IMR-90 (cell line): ENCODE measurements around the gene RBPJ. TPM values are rescaled to one million over a fixed set of nuclear protein-coding genes. Genes with fewer than 3 reads are reported as not detected.
A peak's percentile ranks its signal among the peaks of the same experiment; 100 is the strongest.

ENCODE experiments used
- ATAC-seq: fragments of 200-7000 bp; cut with Tn5 transposase; 2 replicates; pipeline ENCODE4 v1.9.1; 2020; ENCODE audit warnings: low read depth, mild to moderate bottlenecking, moderate library complexity
- BruUV-seq: library from RNA; stranded (reverse); fragments of 400-500 nt; replicated peaks from 2 replicates; lab custom pipeline; 2021; lab: Mats Ljungman, UMichigan
- CTCF ChIA-PET: fragments of 300-600 bp; formaldehyde crosslinking; extraction: SDS; loops from one replicate; lab custom pipeline; 2021; ENCODE audit warnings: antibody characterized with exemption; lab: Yijun Ruan, JAX
- POLR2A ChIA-PET: fragments of 300-600 bp; sonication (Branson Sonifier 250); formaldehyde crosslinking; loops from one replicate; lab custom pipeline; 2022; ENCODE audit warnings: antibody characterized with exemption; ENCODE audit not compliant: unreplicated experiment; lab: Charles Lee
- DNase-seq: peaks from one replicate; pipeline ENCODE4 v3.0.0; 2013
- H2AFZ ChIP-seq: replicated peaks from 2 replicates; pipeline ENCODE3; 2013; ENCODE audit warnings: low read length, mild to moderate bottlenecking; ENCODE audit not compliant: poor library complexity
- H2AK5ac ChIP-seq: 2 replicates; pipeline ENCODE4 v1.6.1; 2013; ENCODE audit warnings: low read depth, low read length, inconsistent platforms
- H2AK9ac ChIP-seq: replicated peaks from 2 replicates; pipeline ENCODE3; 2013; ENCODE audit warnings: mild to moderate bottlenecking, low read depth, low read length, moderate library complexity; ENCODE audit not compliant: poor library complexity
- H2BK120ac ChIP-seq: 2 replicates; pipeline ENCODE4 v1.6.1; 2013; ENCODE audit warnings: low read depth, low read length, inconsistent platforms
- H2BK15ac ChIP-seq: 3 replicates; pipeline ENCODE4 v1.6.1; 2013; ENCODE audit warnings: low read depth, low read length, inconsistent platforms
- H2BK20ac ChIP-seq: 2 replicates; pipeline ENCODE4 v1.6.1; 2013; ENCODE audit warnings: low read depth, mild to moderate bottlenecking, inconsistent platforms, low read length, moderate library complexity
- H2BK5ac ChIP-seq: 2 replicates; pipeline ENCODE4 v1.6.1; 2013; ENCODE audit warnings: mild to moderate bottlenecking, low read depth, low read length, inconsistent platforms; ENCODE audit not compliant: poor library complexity, severe bottlenecking
- H3K14ac ChIP-seq: replicated peaks from 2 replicates; pipeline ENCODE4 v1.6.1; 2013; ENCODE audit warnings: low read depth, low read length, inconsistent platforms
- H3K18ac ChIP-seq: 2 replicates; pipeline ENCODE4 v1.6.1; 2013; ENCODE audit warnings: low read depth, low read length, control low read depth
- H3K23ac ChIP-seq: 2 replicates; pipeline ENCODE4 v1.6.1; 2013; ENCODE audit warnings: low read depth, low read length, inconsistent platforms
- H3K27ac ChIP-seq: 2 replicates; pipeline ENCODE4 v1.5.1; 2013; ENCODE audit warnings: mild to moderate bottlenecking, control low read depth, low read length; ENCODE audit not compliant: insufficient read depth
- H3K27me3 ChIP-seq: 2 replicates; pipeline ENCODE4 v1.6.1; 2013; ENCODE audit warnings: low read length; ENCODE audit not compliant: control insufficient read depth, insufficient read depth
- H3K36me3 ChIP-seq: 2 replicates; pipeline ENCODE4 v1.6.1; 2013; ENCODE audit warnings: low read length, mixed read lengths; ENCODE audit not compliant: control insufficient read depth, insufficient read depth
- H3K4ac ChIP-seq: 2 replicates; pipeline ENCODE4 v1.6.1; 2013; ENCODE audit warnings: low read depth, low read length, inconsistent platforms
- H3K4me1 ChIP-seq: 2 replicates; pipeline ENCODE4 v1.6.1; 2013; ENCODE audit warnings: low read length, mixed read lengths; ENCODE audit not compliant: control insufficient read depth, insufficient read depth
- H3K4me2 ChIP-seq: 2 replicates; pipeline ENCODE4 v1.6.1; 2013; ENCODE audit warnings: low read depth, mild to moderate bottlenecking, control low read depth, low read length, moderate library complexity
- H3K4me3 ChIP-seq: 2 replicates; pipeline ENCODE4 v1.5.1; 2013; ENCODE audit warnings: low read depth, mild to moderate bottlenecking, control low read depth, low read length, moderate library complexity; ENCODE audit not compliant: insufficient read depth
- H3K56ac ChIP-seq: 2 replicates; pipeline ENCODE4 v1.6.1; 2013; ENCODE audit warnings: low read length, inconsistent platforms; ENCODE audit not compliant: insufficient read depth; ENCODE audit errors: extremely low read depth
- H3K79me1 ChIP-seq, 2 experiments: 2 replicates each; pipeline ENCODE4 v1.6.1; 2013; ENCODE audit warnings: low read length in 2 of 2, inconsistent platforms in 1 of 2, low read depth in 1 of 2
- H3K9ac ChIP-seq: 2 replicates; pipeline ENCODE4 v1.6.1; 2013; ENCODE audit warnings: low read depth, low read length, control low read depth
- H3K9me1 ChIP-seq: 2 replicates; pipeline ENCODE4 v1.6.1; 2013; ENCODE audit warnings: low read length, inconsistent platforms; ENCODE audit not compliant: insufficient read depth
- H3K9me3 ChIP-seq: 2 replicates; pipeline ENCODE4 v1.6.1; 2013; ENCODE audit warnings: low read length; ENCODE audit not compliant: control insufficient read depth, insufficient read depth
- H4K20me1 ChIP-seq: 2 replicates; pipeline ENCODE4 v1.6.1; 2013; ENCODE audit warnings: low read length, inconsistent platforms; ENCODE audit not compliant: insufficient read depth
- H4K5ac ChIP-seq: 2 replicates; pipeline ENCODE4 v1.6.1; 2013; ENCODE audit warnings: mild to moderate bottlenecking, low read depth, low read length, control low read depth
- H4K8ac ChIP-seq, 2 experiments: 2 replicates each; pipeline ENCODE4 v1.6.1; 2013; ENCODE audit warnings: low read depth in 2 of 2, low read length in 2 of 2, control low read depth in 1 of 2, inconsistent platforms in 1 of 2
- H4K91ac ChIP-seq: 2 replicates; pipeline ENCODE4 v1.6.1; 2013; ENCODE audit warnings: low read depth, low read length, inconsistent platforms; ENCODE audit not compliant: insufficient read depth
- BHLHE40 ChIP-seq: fragments of 150-350 bp; IDR thresholded peaks from 2 replicates; pipeline ENCODE4 v1.6.1; 2016; ENCODE audit warnings: mild to moderate bottlenecking, low read depth, low read length
- CEBPB ChIP-seq: IDR thresholded peaks from 2 replicates; pipeline ENCODE4 v1.6.1; 2012; ENCODE audit warnings: low read depth, low read length, improper control_type of control experiment
- FOS ChIP-seq: fragments of 150-350 bp; IDR thresholded peaks from 2 replicates; pipeline ENCODE4 v1.6.1; 2016; ENCODE audit warnings: low read depth, low read length
- MAFK ChIP-seq: IDR thresholded peaks from 2 replicates; pipeline ENCODE4 v1.6.1; 2012; ENCODE audit warnings: low read depth, low read length, improper control_type of control experiment
- MXI1 ChIP-seq: IDR thresholded peaks from 2 replicates; pipeline ENCODE4 v1.6.1; 2012; ENCODE audit warnings: low read depth, mild to moderate bottlenecking, low read length, moderate library complexity, borderline replicate concordance
- NFE2L2 ChIP-seq: fragments of 150-350 bp; IDR thresholded peaks from 2 replicates; pipeline ENCODE4 v1.6.1; 2016; ENCODE audit warnings: low read depth, mild to moderate bottlenecking, low read length
- POLR2A ChIP-seq: IDR thresholded peaks from 2 replicates; pipeline ENCODE4 v1.6.1; 2012; ENCODE audit warnings: mild to moderate bottlenecking, low read depth, low read length
- RAD21 ChIP-seq: IDR thresholded peaks from 2 replicates; pipeline ENCODE4 v1.6.1; 2012; ENCODE audit warnings: low read length, improper control_type of control experiment
- RCOR1 ChIP-seq: IDR thresholded peaks from 2 replicates; pipeline ENCODE4 v1.6.1; 2012; ENCODE audit warnings: mild to moderate bottlenecking, low read length, improper control_type of control experiment; ENCODE audit not compliant: insufficient replicate concordance
- RFX5 ChIP-seq: IDR thresholded peaks from 2 replicates; pipeline ENCODE4 v1.8.0; 2012; ENCODE audit warnings: low read depth, mild to moderate bottlenecking, low read length, moderate library complexity
- SMC3 ChIP-seq: fragments of 150-350 bp; IDR thresholded peaks from 2 replicates; pipeline ENCODE4 v1.6.1; 2016; ENCODE audit warnings: low read depth, mild to moderate bottlenecking, antibody characterized with exemption, low read length, moderate library complexity
- dilution Hi-C: fragments of 300-500 bp; cut with HindIII; formaldehyde crosslinking; loops from one replicate; pipeline ENCODE4 v1.14.3; 2018; ENCODE audit warnings: low sequenced_read_pairs; ENCODE audit not compliant: unreplicated experiment
- in situ Hi-C: fragments of 300-500 bp; cut with MboI; formaldehyde crosslinking; loops from 3 replicates; pipeline ENCODE4 v1.14.3; 2019; ENCODE audit warnings: low sequenced_read_pairs, inconsistent platforms, mixed read lengths
- intact Hi-C: fragments of 100-400 bp; cut with micrococcal nuclease; formaldehyde crosslinking; loops from 2 replicates; pipeline ENCODE4 v1.10.0; 2022
- polyA plus RNA-seq, 3 experiments: library from polyadenylated mRNA; depleted of rRNA; stranded (reverse); fragments of >200 nt; gene quantifications; 2 replicates each; pipeline ENCODE4 v1.2.3, GENCODE V29; 2012; ENCODE audit warnings: low replicate concordance in 1 of 3
- total RNA-seq: library from RNA; depleted of rRNA; stranded (reverse); fragments of >200 nt; gene quantifications from 2 replicates; pipeline ENCODE4 v1.2.3, GENCODE V29; 2012
- TF ChIP-seq, protein P1 (sequence below): fragments of 150-350 bp; IDR thresholded peaks from 2 replicates; pipeline ENCODE4 v1.6.1; 2017; ENCODE audit warnings: mild to moderate bottlenecking, antibody characterized with exemption, low read length, low read depth
- TF ChIP-seq, protein P2 (sequence below): fragments of 150-350 bp; IDR thresholded peaks from 2 replicates; pipeline ENCODE4 v1.6.1; 2016; ENCODE audit warnings: low read depth, mild to moderate bottlenecking, low read length, moderate library complexity, borderline replicate concordance
- TF ChIP-seq, protein P3 (sequence below): conservative IDR thresholded peaks from 2 replicates; pipeline ENCODE4 v1.5.1; 2012; ENCODE audit warnings: mild to moderate bottlenecking, low read depth, low read length, improper control_type of control experiment

The RBPJ gene
- total and polyA plus RNA-seq, 2 of the 4 experiments (the other 2 are of a cell fraction) = 50.3 to 148 TPM

DNA sequence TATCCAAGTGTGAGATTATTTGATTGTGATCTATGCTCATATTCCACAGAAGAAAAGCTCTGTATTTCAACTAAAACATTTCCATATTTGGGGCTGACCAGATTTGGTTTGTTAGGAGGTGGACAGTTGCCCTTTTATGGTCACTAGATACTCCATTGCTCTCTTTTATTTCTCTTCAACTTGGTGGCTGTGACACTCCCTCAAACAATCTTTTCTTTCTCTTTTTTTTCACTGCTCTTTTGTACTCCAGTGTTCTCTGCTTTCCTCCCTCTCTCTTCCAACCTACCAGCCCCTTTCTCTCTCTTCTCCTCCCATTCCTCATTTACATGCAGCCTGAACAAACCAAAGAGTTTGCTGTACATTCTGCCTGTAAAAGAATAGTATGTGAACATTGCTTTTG is 48.8 kb downstream of the RBPJ start:
- Histone ChIP-seq H3K4me2 (peak overlapping the region; percentile 22; the same call in 1 of the 2 replicates), H3K36me3 (peaks cover 8% of the 10 kb centered on the region; the same call in 1 of the 2 replicates), H2AFZ (no peak overlapping the region), H3K4me1 (peaks cover 23% of the 10 kb centered on the region), H3K4ac (peak overlapping the region; percentile 81), H3K27me3 (no peaks in the 10 kb centered on the region), H3K56ac (peak overlapping the region; percentile 32; the same call in 1 of the 2 replicates), H2BK120ac (peak overlapping the region; percentile 83), H2AK9ac (no peak overlapping the region), H4K91ac (peak overlapping the region; percentile 76), H4K5ac (peak overlapping the region; percentile 70; the same call in 1 of the 2 replicates), H3K4me3 (no peak overlapping the region), H2AK5ac (peak overlapping the region; percentile 36), H3K18ac (peak overlapping the region; percentile 74; the same call in 1 of the 2 replicates), H2BK20ac (peak overlapping the region; percentile 70; the same call in 1 of the 2 replicates), H3K9me1 (peaks cover 9% of the 10 kb centered on the region), H2BK5ac (peak overlapping the region; percentile 90), H2BK15ac (peak overlapping the region; percentile 73; the same call in 1 of the 3 replicates), H3K23ac (no peak overlapping the region; the same call in 1 of the 2 replicates), H4K8ac (peak overlapping the region; percentile 67 to 78; a peak in 3 of 4 replicates), H3K79me1 (peaks cover 21 to 72% of the 10 kb centered on the region in 2 experiments), H3K9ac (peak overlapping the region; percentile 6; the same call in 1 of the 2 replicates), H3K27ac (peak overlapping the region; percentile 17; the same call in 1 of the 2 replicates), H3K9me3 (no peaks in the 10 kb centered on the region), H3K14ac (peak overlapping the region; percentile 87), H4K20me1 (peaks cover 56% of the 10 kb centered on the region)
- dilution Hi-C loops = no loop called here
- ATAC-seq (peak; percentile 47; the same call in 1 of the 2 replicates), DNase-seq (peak; percentile 13)
- intact Hi-C loops = no loop called here
- in situ Hi-C loops = no loop called here
- CTCF ChIA-PET = no interaction called here
- POLR2A ChIA-PET = no interaction called here
- TF ChIP-seq FOS (no peak), RCOR1 (no peak), CEBPB (no peak), MAFK (no peak), SMC3 (no peak), RAD21 (no peak), RFX5 (no peak), MXI1 (no peak), BHLHE40 (no peak), NFE2L2 (no peak), POLR2A (no peak)
- TF ChIP-seq, protein P1, sequence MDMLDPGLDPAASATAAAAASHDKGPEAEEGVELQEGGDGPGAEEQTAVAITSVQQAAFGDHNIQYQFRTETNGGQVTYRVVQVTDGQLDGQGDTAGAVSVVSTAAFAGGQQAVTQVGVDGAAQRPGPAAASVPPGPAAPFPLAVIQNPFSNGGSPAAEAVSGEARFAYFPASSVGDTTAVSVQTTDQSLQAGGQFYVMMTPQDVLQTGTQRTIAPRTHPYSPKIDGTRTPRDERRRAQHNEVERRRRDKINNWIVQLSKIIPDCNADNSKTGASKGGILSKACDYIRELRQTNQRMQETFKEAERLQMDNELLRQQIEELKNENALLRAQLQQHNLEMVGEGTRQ = no peak
- TF ChIP-seq, protein P2, sequence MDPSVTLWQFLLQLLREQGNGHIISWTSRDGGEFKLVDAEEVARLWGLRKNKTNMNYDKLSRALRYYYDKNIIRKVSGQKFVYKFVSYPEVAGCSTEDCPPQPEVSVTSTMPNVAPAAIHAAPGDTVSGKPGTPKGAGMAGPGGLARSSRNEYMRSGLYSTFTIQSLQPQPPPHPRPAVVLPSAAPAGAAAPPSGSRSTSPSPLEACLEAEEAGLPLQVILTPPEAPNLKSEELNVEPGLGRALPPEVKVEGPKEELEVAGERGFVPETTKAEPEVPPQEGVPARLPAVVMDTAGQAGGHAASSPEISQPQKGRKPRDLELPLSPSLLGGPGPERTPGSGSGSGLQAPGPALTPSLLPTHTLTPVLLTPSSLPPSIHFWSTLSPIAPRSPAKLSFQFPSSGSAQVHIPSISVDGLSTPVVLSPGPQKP = no peak
- TF ChIP-seq, protein P3, sequence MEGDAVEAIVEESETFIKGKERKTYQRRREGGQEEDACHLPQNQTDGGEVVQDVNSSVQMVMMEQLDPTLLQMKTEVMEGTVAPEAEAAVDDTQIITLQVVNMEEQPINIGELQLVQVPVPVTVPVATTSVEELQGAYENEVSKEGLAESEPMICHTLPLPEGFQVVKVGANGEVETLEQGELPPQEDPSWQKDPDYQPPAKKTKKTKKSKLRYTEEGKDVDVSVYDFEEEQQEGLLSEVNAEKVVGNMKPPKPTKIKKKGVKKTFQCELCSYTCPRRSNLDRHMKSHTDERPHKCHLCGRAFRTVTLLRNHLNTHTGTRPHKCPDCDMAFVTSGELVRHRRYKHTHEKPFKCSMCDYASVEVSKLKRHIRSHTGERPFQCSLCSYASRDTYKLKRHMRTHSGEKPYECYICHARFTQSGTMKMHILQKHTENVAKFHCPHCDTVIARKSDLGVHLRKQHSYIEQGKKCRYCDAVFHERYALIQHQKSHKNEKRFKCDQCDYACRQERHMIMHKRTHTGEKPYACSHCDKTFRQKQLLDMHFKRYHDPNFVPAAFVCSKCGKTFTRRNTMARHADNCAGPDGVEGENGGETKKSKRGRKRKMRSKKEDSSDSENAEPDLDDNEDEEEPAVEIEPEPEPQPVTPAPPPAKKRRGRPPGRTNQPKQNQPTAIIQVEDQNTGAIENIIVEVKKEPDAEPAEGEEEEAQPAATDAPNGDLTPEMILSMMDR = no peak
- BruUV-seq = no TSS peak
